ENCODE measurements around the gene CLK3. TPM values are rescaled to one million over a fixed set of nuclear protein-coding genes. Genes with fewer than 3 reads are reported as not detected.

The CLK3 gene
- total RNA-seq, 1 donor from 2014 or later = 83.0 TPM

- no peaks in the 10 kb centered on the region for H3K9me3 Mint-ChIP-seq
- H3K27me3 Mint-ChIP-seq (ENCODE audit: low read depth) = no peaks in the 10 kb centered on the region
- no peak for TF ChIP-seq CTCF (IDR thresholded peaks at IDR 0.05; ENCODE audit: unreplicated experiment)
- no peak overlapping the region for H3K4me3 Mint-ChIP-seq
- peaks cover 23% of the 10 kb centered on the region for H3K36me3 Mint-ChIP-seq
- H3K4me1 Mint-ChIP-seq = peaks cover 7% of the 10 kb centered on the region
- DNase-seq (ENCODE audit: low spot score in 2 of 2, unreplicated experiment in 2 of 2) = no peak
- H3K27ac Mint-ChIP-seq = no peak overlapping the region
These were observed 8.5 kb downstream of the CLK3 start for GRCh38 chr15:74624020-74624602.

- H3K36me3 Mint-ChIP-seq = peaks cover 25% of the 10 kb centered on the region
These were observed 10.1 kb downstream of the CLK3 start for GRCh38 chr15:74625693-74626092.

GRCh38 chr15:74626336-74626735, 10.7 kb downstream of the CLK3 start:
- Mint-ChIP-seq H3K4me3 (no peak overlapping the region), H3K36me3 (peaks cover 20% of the 10 kb centered on the region), H3K4me1 (peaks cover 3% of the 10 kb centered on the region), H3K27ac (no peak overlapping the region), H3K9me3 (no peaks in the 10 kb centered on the region), H3K27me3 (ENCODE audit: low read depth) (no peaks in the 10 kb centered on the region)
- no peak for DNase-seq (ENCODE audit: low spot score in 2 of 2, unreplicated experiment in 2 of 2)
- TF ChIP-seq CTCF (IDR thresholded peaks at IDR 0.05; ENCODE audit: unreplicated experiment) = no peak

More at GRCh38 chr15:74625693-74626092, 10.1 kb downstream of the CLK3 start:
- no peaks in the 10 kb centered on the region for H3K9me3 Mint-ChIP-seq
- H3K4me3 Mint-ChIP-seq = no peak overlapping the region
- H3K27me3 Mint-ChIP-seq (ENCODE audit: low read depth) = no peaks in the 10 kb centered on the region
- TF ChIP-seq CTCF (IDR thresholded peaks at IDR 0.05; ENCODE audit: unreplicated experiment) = no peak
- H3K27ac Mint-ChIP-seq = no peak overlapping the region
- peaks cover 7% of the 10 kb centered on the region for H3K4me1 Mint-ChIP-seq
- DNase-seq (ENCODE audit: low spot score in 2 of 2, unreplicated experiment in 2 of 2) = no peak

- Mint-ChIP-seq H3K27me3 (ENCODE audit: low read depth) (no peaks in the 10 kb centered on the region), H3K9me3 (no peaks in the 10 kb centered on the region), H3K4me1 (peaks cover 2% of the 10 kb centered on the region), H3K27ac (no peak overlapping the region), H3K4me3 (no peak overlapping the region), H3K36me3 (peaks cover 15% of the 10 kb centered on the region)
- DNase-seq (ENCODE audit: low spot score in 2 of 2, unreplicated experiment in 2 of 2) = no peak
- no peak for TF ChIP-seq CTCF (IDR thresholded peaks at IDR 0.05; ENCODE audit: unreplicated experiment)
These were observed 11.4 kb downstream of the CLK3 start for GRCh38 chr15:74626752-74627692.

- no peaks in the 10 kb centered on the region for H3K9me3 Mint-ChIP-seq
- H3K27me3 Mint-ChIP-seq (ENCODE audit: low read depth) = no peaks in the 10 kb centered on the region
- H3K27ac Mint-ChIP-seq = no peak overlapping the region
- no peak for TF ChIP-seq CTCF (IDR thresholded peaks at IDR 0.05; ENCODE audit: unreplicated experiment)
- peaks cover 2% of the 10 kb centered on the region for H3K4me1 Mint-ChIP-seq
- H3K36me3 Mint-ChIP-seq = peaks cover 16% of the 10 kb centered on the region
- H3K4me3 Mint-ChIP-seq = no peak overlapping the region
- DNase-seq (ENCODE audit: low spot score in 2 of 2, unreplicated experiment in 2 of 2) = no peak
These were observed 12.1 kb downstream of the CLK3 start for GRCh38 chr15:74627766-74628165.
